WTC11 (cell line): Measurements from ENCODE around the gene RSPO4. TPM values are rescaled to one million over a fixed set of nuclear protein-coding genes. Genes with fewer than 3 reads are reported as not detected.

Experiments used
- ATAC-seq: fragments of 200-7000 bp; cut with Tn5 transposase; 2 replicates; pipeline ENCODE4 v1.10.0; 2021; ENCODE audit warnings: mild to moderate bottlenecking, moderate library complexity
- CTCF ChIA-PET: fragments of 300-600 bp; sonication (Branson Sonifier 250); formaldehyde crosslinking; loops from one replicate; lab custom pipeline; 2021; ENCODE audit warnings: antibody characterized with exemption; lab: Charles Lee
- POLR2A ChIA-PET: fragments of 350-600 bp; sonication (Branson Sonifier 250); formaldehyde crosslinking; loops from one replicate; lab custom pipeline; 2021; ENCODE audit warnings: antibody characterized with exemption; lab: Charles Lee
- DNase-seq: peaks from one replicate; pipeline ENCODE4 v3.0.0; 2021; ENCODE audit warnings: low spot score
- H3K27ac Mint-ChIP-seq: 2 replicates; pipeline ENCODE4 v1.8.0; 2021; ENCODE audit warnings: mixed read lengths
- H3K27me3 Mint-ChIP-seq: 2 replicates; pipeline ENCODE4 v1.8.0; 2021; ENCODE audit warnings: low read depth, mild to moderate bottlenecking, moderate library complexity, mixed read lengths
- H3K36me3 Mint-ChIP-seq: 2 replicates; pipeline ENCODE4 v1.8.0; 2021; ENCODE audit warnings: mixed read lengths
- H3K4me1 Mint-ChIP-seq: 2 replicates; pipeline ENCODE4 v1.8.0; 2022; ENCODE audit warnings: mixed read lengths
- H3K4me3 Mint-ChIP-seq: 2 replicates; pipeline ENCODE4 v1.8.0; 2021; ENCODE audit warnings: mild to moderate bottlenecking, moderate library complexity, mixed read lengths
- H3K9me3 Mint-ChIP-seq: 2 replicates; pipeline ENCODE4 v1.8.0; 2021; ENCODE audit warnings: mixed read lengths
- ESRRA ChIP-seq: sonication (generic); formaldehyde crosslinking; IDR thresholded peaks from 2 replicates; pipeline ENCODE4 v1.8.1; 2022; ENCODE audit warnings: mild to moderate bottlenecking, missing genetic modification reagents, borderline replicate concordance
- MYBL2 ChIP-seq: sonication (generic); formaldehyde crosslinking; IDR thresholded peaks from 2 replicates; pipeline ENCODE4 v1.8.1; 2023; ENCODE audit warnings: mild to moderate bottlenecking, moderate library complexity, missing genetic modification reagents
- OVOL2 ChIP-seq: fragments of 250-450 bp; sonication (Bioruptor Pico); IDR thresholded peaks from 2 replicates; pipeline ENCODE4 v1.9.0; 2021; ENCODE audit warnings: mild to moderate bottlenecking, borderline replicate concordance
- PRRX2 ChIP-seq: fragments of 250-450 bp; sonication (Bioruptor Pico); IDR thresholded peaks from 2 replicates; pipeline ENCODE4 v1.8.0; 2021; ENCODE audit warnings: mild to moderate bottlenecking
- ZNF532 ChIP-seq: fragments of 250-450 bp; sonication (Bioruptor Pico); IDR thresholded peaks from 2 replicates; pipeline ENCODE4 v1.9.0; 2021; ENCODE audit warnings: mild to moderate bottlenecking, borderline replicate concordance
- total RNA-seq: library from RNA; stranded (reverse); gene quantifications from 3 replicates; pipeline ENCODE4 v1.2.3, GENCODE V29; 2021
- TF ChIP-seq, protein P1 (sequence below): sonication (generic); formaldehyde crosslinking; IDR thresholded peaks from 2 replicates; pipeline ENCODE4 v1.8.0; 2022; ENCODE audit warnings: missing genetic modification reagents
- TF ChIP-seq, protein P2 (sequence below): sonication (generic); formaldehyde crosslinking; IDR thresholded peaks from 2 replicates; pipeline ENCODE4 v1.8.1; 2022; ENCODE audit warnings: mild to moderate bottlenecking, moderate library complexity, missing genetic modification reagents
- TF ChIP-seq, protein P3 (sequence below): sonication (generic); formaldehyde crosslinking; conservative IDR thresholded peaks from 2 replicates; pipeline ENCODE4 v1.8.1; 2023; ENCODE audit warnings: mild to moderate bottlenecking, low read depth, missing genetic modification reagents, moderate library complexity

The RSPO4 gene
- total RNA-seq, 1 experiment from 2014 or later: 4.5 TPM

DNA sequence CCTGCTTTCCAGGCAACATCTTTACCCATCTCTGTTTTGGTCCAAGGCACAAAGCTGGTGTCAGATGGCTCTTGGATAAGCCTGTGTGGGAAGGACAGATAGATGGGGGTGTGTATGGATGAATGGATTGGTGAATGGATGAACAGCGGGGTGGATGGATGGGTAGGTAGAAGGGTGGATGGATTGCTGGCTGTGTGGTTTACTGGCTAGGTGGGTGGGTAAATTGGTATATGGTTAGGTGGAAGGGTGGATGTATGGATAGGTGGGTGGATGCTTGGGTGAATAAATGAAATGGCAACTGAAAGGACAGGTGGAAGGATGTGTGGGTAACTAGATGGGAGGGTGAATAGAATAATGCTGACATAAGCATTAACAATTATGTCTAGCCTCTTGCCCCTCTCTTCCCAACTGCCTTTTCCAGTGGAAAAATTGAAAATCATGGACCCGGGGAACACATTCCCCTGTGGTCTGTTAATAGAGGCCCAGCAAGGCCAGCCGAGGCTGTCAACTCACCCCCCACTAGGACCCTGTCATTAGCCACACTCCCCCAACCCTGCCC is 43.8 kb upstream of the RSPO4 start (continued):
- TF ChIP-seq, protein P1, sequence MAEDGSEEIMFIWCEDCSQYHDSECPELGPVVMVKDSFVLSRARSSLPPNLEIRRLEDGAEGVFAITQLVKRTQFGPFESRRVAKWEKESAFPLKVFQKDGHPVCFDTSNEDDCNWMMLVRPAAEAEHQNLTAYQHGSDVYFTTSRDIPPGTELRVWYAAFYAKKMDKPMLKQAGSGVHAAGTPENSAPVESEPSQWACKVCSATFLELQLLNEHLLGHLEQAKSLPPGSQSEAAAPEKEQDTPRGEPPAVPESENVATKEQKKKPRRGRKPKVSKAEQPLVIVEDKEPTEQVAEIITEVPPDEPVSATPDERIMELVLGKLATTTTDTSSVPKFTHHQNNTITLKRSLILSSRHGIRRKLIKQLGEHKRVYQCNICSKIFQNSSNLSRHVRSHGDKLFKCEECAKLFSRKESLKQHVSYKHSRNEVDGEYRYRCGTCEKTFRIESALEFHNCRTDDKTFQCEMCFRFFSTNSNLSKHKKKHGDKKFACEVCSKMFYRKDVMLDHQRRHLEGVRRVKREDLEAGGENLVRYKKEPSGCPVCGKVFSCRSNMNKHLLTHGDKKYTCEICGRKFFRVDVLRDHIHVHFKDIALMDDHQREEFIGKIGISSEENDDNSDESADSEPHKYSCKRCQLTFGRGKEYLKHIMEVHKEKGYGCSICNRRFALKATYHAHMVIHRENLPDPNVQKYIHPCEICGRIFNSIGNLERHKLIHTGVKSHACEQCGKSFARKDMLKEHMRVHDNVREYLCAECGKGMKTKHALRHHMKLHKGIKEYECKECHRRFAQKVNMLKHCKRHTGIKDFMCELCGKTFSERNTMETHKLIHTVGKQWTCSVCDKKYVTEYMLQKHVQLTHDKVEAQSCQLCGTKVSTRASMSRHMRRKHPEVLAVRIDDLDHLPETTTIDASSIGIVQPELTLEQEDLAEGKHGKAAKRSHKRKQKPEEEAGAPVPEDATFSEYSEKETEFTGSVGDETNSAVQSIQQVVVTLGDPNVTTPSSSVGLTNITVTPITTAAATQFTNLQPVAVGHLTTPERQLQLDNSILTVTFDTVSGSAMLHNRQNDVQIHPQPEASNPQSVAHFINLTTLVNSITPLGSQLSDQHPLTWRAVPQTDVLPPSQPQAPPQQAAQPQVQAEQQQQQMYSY (CRISPR knock-in tag): no peak

- Mint-ChIP-seq H3K9me3 (no peaks in the 10 kb centered on the region), H3K27me3 (no peaks in the 10 kb centered on the region; the same call in 1 of the 2 replicates), H3K4me1 (0 out of 2 replicates have a peak, but pooled peaks cover 5% of the 10 kb centered on the region), H3K4me3 (no peak overlapping the region), H3K27ac (no peak overlapping the region), H3K36me3 (no peaks in the 10 kb centered on the region)
- ATAC-seq (no peak), DNase-seq (no peak)
- no peak for TF ChIP-seq PRRX2
- POLR2A ChIA-PET: no interaction called here
- CTCF ChIA-PET: no interaction called here
Measured at GRCh38 chr20:1041845-1042390, 39.8 kb upstream of the RSPO4 start.

- no peaks in the 10 kb centered on the region for H3K9me3 Mint-ChIP-seq
- ChIA-PET CTCF (no interaction called here), POLR2A (no interaction called here)
Measured at GRCh38 chr20:1038205-1038604, 36.1 kb upstream of the RSPO4 start.

More at GRCh38 chr20:1038205-1038604, 36.1 kb upstream of the RSPO4 start:
- Mint-ChIP-seq H3K4me3 (no peak overlapping the region), H3K4me1 (no peaks in the 10 kb centered on the region), H3K27me3 (no peaks in the 10 kb centered on the region; the same call in 1 of the 2 replicates), H3K36me3 (no peaks in the 10 kb centered on the region), H3K27ac (no peak overlapping the region)
- DNase-seq: no peak
- ATAC-seq: no peak
- TF ChIP-seq, protein P2, sequence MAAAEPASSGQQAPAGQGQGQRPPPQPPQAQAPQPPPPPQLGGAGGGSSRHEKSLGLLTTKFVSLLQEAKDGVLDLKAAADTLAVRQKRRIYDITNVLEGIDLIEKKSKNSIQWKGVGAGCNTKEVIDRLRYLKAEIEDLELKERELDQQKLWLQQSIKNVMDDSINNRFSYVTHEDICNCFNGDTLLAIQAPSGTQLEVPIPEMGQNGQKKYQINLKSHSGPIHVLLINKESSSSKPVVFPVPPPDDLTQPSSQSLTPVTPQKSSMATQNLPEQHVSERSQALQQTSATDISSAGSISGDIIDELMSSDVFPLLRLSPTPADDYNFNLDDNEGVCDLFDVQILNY (CRISPR knock-in tag): no peak
- TF ChIP-seq MYBL2 (CRISPR knock-in tag) (no peak), ZNF532 (CRISPR knock-in tag) (no peak), OVOL2 (CRISPR knock-in tag) (no peak), ESRRA (no peak)
- TF ChIP-seq, protein P3, sequence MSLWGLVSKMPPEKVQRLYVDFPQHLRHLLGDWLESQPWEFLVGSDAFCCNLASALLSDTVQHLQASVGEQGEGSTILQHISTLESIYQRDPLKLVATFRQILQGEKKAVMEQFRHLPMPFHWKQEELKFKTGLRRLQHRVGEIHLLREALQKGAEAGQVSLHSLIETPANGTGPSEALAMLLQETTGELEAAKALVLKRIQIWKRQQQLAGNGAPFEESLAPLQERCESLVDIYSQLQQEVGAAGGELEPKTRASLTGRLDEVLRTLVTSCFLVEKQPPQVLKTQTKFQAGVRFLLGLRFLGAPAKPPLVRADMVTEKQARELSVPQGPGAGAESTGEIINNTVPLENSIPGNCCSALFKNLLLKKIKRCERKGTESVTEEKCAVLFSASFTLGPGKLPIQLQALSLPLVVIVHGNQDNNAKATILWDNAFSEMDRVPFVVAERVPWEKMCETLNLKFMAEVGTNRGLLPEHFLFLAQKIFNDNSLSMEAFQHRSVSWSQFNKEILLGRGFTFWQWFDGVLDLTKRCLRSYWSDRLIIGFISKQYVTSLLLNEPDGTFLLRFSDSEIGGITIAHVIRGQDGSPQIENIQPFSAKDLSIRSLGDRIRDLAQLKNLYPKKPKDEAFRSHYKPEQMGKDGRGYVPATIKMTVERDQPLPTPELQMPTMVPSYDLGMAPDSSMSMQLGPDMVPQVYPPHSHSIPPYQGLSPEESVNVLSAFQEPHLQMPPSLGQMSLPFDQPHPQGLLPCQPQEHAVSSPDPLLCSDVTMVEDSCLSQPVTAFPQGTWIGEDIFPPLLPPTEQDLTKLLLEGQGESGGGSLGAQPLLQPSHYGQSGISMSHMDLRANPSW (CRISPR knock-in tag): no peak
